PC-3 (cell line): ENCODE results near the gene PSRC1. TPM values are rescaled to one million over a fixed set of nuclear protein-coding genes. Genes with fewer than 3 reads are reported as not detected.

ENCODE experiments used
- ATAC-seq: fragments of 200-7000 bp; cut with Tn5 transposase; 2 replicates; pipeline ENCODE4 v1.9.1; 2020; ENCODE audit warnings: mild to moderate bottlenecking, moderate library complexity
- BruUV-seq: library from RNA; stranded (reverse); fragments of 400-500 nt; replicated peaks from 2 replicates; lab custom pipeline; 2021; lab: Mats Ljungman, UMichigan
- CTCF ChIA-PET: fragments of 300-600 bp; sonication (Branson Sonifier 250); formaldehyde crosslinking; loops from one replicate; lab custom pipeline; 2022; ENCODE audit warnings: antibody characterized with exemption; lab: Charles Lee
- POLR2A ChIA-PET: fragments of 300-600 bp; sonication (Branson Sonifier 250); formaldehyde crosslinking; loops from one replicate; lab custom pipeline; 2022; ENCODE audit warnings: antibody characterized with exemption; ENCODE audit not compliant: unreplicated experiment; lab: Charles Lee
- DNase-seq: peaks from one replicate; pipeline ENCODE4 v3.0.0-alpha.2; 2015
- H2AFZ ChIP-seq: fragments of 300-600 bp; sonication (generic); 2 replicates; pipeline ENCODE4 v1.6.0; 2016; ENCODE audit warnings: antibody characterized with exemption, low read length
- H3F3A ChIP-seq: fragments of 300-600 bp; sonication (generic); one replicate; pipeline ENCODE4 v1.6.0; 2017; ENCODE audit warnings: antibody characterized with exemption, low read length, control low read depth, mild to moderate bottlenecking; ENCODE audit not compliant: unreplicated experiment
- H3K27ac ChIP-seq: fragments of 300-600 bp; sonication (generic); 2 replicates; pipeline ENCODE4 v1.5.1; 2016; ENCODE audit warnings: mild to moderate bottlenecking, low read length
- H3K27me3 ChIP-seq: fragments of 300-600 bp; sonication (generic); 2 replicates; pipeline ENCODE4 v1.6.1; 2016; ENCODE audit warnings: low read length, mixed read lengths
- H3K36me3 ChIP-seq: fragments of 300-600 bp; sonication (generic); 2 replicates; pipeline ENCODE4 v1.6.1; 2016; ENCODE audit warnings: low read depth, mixed run types, low read length, mixed read lengths
- H3K4me1 ChIP-seq: fragments of 300-600 bp; sonication (generic); 2 replicates; pipeline ENCODE4 v1.5.1; 2016; ENCODE audit warnings: low read length; ENCODE audit not compliant: insufficient read depth
- H3K4me2 ChIP-seq: fragments of 300-600 bp; sonication (generic); 2 replicates; pipeline ENCODE4 v1.6.0; 2016; ENCODE audit warnings: low read length
- H3K4me3 ChIP-seq: fragments of 300-600 bp; sonication (generic); 2 replicates; pipeline ENCODE4 v1.5.1; 2016; ENCODE audit warnings: mild to moderate bottlenecking, low read length, mixed read lengths
- H3K79me2 ChIP-seq: fragments of 300-600 bp; sonication (generic); 2 replicates; pipeline ENCODE4 v1.6.1; 2017; ENCODE audit warnings: low read length, mixed read lengths
- H3K9ac ChIP-seq: fragments of 300-600 bp; sonication (generic); 2 replicates; pipeline ENCODE4 v1.6.0; 2016; ENCODE audit warnings: mild to moderate bottlenecking, low read length
- H3K9me2 ChIP-seq: fragments of 300-600 bp; sonication (generic); replicated peaks from 2 replicates; pipeline ENCODE4 v1.6.1; 2016; ENCODE audit warnings: mixed run types, low read length, mixed read lengths
- H3K9me3 ChIP-seq: fragments of 300-600 bp; sonication (generic); 2 replicates; pipeline ENCODE4 v1.6.1; 2016; ENCODE audit warnings: low read length, mixed read lengths
- H4K20me1 ChIP-seq: fragments of 300-600 bp; sonication (generic); 2 replicates; pipeline ENCODE4 v1.6.1; 2016; ENCODE audit warnings: low read length, mixed read lengths
- EZH2 ChIP-seq: fragments of 300-600 bp; sonication (generic); IDR thresholded peaks from one replicate; pipeline ENCODE4 v1.6.1; 2017; ENCODE audit warnings: antibody characterized with exemption, mild to moderate bottlenecking, low read length; ENCODE audit not compliant: unreplicated experiment
- EZH2phosphoT487 ChIP-seq: fragments of 300-600 bp; sonication (generic); IDR thresholded peaks from 2 replicates; pipeline ENCODE4 v1.6.1; 2018; ENCODE audit warnings: mild to moderate bottlenecking, antibody characterized with exemption, low read length, borderline replicate concordance
- intact Hi-C: fragments of 100-400 bp; cut with micrococcal nuclease; formaldehyde crosslinking; loops from 2 replicates; pipeline ENCODE4 v1.9.0; 2023
- total RNA-seq: library from RNA; depleted of rRNA; stranded (reverse); fragments of >200 nt; gene quantifications from 2 replicates; pipeline ENCODE4 v1.2.3, GENCODE V29; 2014
- TF ChIP-seq, protein P1 (sequence below): fragments of 300-600 bp; sonication (generic); conservative IDR thresholded peaks from 2 replicates; pipeline ENCODE4 v1.5.1; 2017; ENCODE audit warnings: antibody characterized with exemption, low read depth, mild to moderate bottlenecking, low read length

The PSRC1 gene
- total RNA-seq, 1 experiment from 2014 or later: 33.8 TPM

DNA sequence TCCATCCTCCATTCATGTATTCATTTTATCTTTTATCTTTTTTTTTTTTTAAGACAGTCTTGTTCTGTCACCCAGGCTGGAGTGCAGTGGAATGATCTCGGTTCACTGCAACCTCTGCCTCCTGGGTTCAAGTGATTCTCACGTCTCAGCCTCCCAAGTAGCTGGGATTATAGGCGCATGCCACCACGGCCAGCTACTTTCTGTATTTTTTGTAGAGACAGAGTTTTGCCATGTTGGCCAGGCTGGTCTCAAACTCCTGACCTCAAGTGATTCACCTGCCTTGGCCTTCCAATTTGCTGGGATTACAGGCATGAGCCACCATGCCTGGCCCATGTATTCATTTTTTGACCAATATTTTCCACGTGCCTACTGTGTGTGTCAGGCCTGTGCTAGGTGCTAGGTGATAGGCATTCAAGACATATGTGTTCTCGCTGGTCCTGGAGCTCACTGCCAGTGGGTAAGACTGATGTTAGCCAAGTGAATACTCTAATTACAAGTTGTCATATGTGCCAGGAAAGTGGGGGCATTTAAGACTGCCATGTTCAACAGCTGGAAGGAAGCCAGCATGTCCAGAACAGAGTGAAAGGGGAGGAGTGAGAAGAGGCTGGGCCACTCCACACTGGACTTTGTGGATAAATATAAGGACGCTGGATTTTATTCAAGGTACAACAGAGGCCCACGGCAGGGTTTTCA, 38.9 kb downstream of the PSRC1 start:
- CTCF ChIA-PET: interaction anchor here (0.8 kb wide), 1 partner anchor 43 kb away, joined by 3 read pairs; no protein-coding TSS in a partner anchor
- TF ChIP-seq, protein P1, sequence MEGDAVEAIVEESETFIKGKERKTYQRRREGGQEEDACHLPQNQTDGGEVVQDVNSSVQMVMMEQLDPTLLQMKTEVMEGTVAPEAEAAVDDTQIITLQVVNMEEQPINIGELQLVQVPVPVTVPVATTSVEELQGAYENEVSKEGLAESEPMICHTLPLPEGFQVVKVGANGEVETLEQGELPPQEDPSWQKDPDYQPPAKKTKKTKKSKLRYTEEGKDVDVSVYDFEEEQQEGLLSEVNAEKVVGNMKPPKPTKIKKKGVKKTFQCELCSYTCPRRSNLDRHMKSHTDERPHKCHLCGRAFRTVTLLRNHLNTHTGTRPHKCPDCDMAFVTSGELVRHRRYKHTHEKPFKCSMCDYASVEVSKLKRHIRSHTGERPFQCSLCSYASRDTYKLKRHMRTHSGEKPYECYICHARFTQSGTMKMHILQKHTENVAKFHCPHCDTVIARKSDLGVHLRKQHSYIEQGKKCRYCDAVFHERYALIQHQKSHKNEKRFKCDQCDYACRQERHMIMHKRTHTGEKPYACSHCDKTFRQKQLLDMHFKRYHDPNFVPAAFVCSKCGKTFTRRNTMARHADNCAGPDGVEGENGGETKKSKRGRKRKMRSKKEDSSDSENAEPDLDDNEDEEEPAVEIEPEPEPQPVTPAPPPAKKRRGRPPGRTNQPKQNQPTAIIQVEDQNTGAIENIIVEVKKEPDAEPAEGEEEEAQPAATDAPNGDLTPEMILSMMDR: no peak
- TF ChIP-seq EZH2phosphoT487 (no peak), EZH2 (no peak)
- Histone ChIP-seq H3F3A (no peaks in the 10 kb centered on the region), H3K27ac (no peak overlapping the region), H3K4me3 (no peak overlapping the region), H3K4me1 (peaks cover 15% of the 10 kb centered on the region), H2AFZ (no peak overlapping the region), H3K9me2 (no peaks in the 10 kb centered on the region), H3K27me3 (no peaks in the 10 kb centered on the region), H3K9me3 (no peaks in the 10 kb centered on the region), H3K79me2 (no peaks in the 10 kb centered on the region), H4K20me1 (no peaks in the 10 kb centered on the region), H3K4me2 (no peak overlapping the region), H3K9ac (no peak overlapping the region), H3K36me3 (peaks cover 1% of the 10 kb centered on the region; the same call in 1 of the 2 replicates)
- intact Hi-C loops: no loop called here
- POLR2A ChIA-PET: interaction anchor here (0.5 kb wide), 1 partner anchor 167 kb away, joined by 3 read pairs; no protein-coding TSS in a partner anchor
- no TSS peak for BruUV-seq
- no peak for DNase-seq
- no peak for ATAC-seq

DNA sequence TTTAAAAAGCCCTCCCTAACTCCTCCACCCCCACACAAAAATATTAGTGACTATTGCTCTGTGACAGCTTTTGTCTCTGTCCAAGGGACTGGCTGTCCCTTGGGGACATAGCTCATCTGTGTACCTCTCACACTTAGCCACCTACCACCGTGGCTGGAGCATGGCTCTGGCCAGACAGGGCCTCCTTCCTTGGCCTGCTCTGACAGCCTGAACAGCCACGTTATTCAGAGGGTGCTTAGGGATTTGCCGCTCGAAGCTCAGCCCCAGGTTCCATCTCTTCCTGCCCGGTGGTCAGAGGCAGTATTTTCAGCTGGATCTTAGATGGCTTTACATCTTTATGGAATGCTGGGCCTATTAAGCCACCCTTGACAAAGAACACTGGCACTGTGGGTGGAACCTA, 39.7 kb downstream of the PSRC1 start:
- Histone ChIP-seq H3K4me3 (no peak overlapping the region), H3K79me2 (no peaks in the 10 kb centered on the region), H3F3A (no peaks in the 10 kb centered on the region), H3K36me3 (peaks cover 8% of the 10 kb centered on the region; the same call in 1 of the 2 replicates), H3K4me2 (no peak overlapping the region), H3K4me1 (peaks cover 14% of the 10 kb centered on the region), H3K27ac (no peak overlapping the region), H2AFZ (no peak overlapping the region), H4K20me1 (no peaks in the 10 kb centered on the region), H3K9me2 (no peaks in the 10 kb centered on the region), H3K9ac (no peak overlapping the region), H3K9me3 (no peaks in the 10 kb centered on the region), H3K27me3 (no peaks in the 10 kb centered on the region)
- BruUV-seq: no TSS peak
- ChIA-PET POLR2A (interaction anchor here (0.5 kb wide), 2 partner anchors 146 to 166 kb away, joined by 3 read pairs; no protein-coding TSS in a partner anchor), CTCF (interaction anchor here (0.6 to 0.8 kb wide), 2 partner anchors 42 to 179 kb away, joined by 3 read pairs; no protein-coding TSS in a partner anchor)
- TF ChIP-seq, protein P1: no peak
- no peak for TF ChIP-seq EZH2phosphoT487
- TF ChIP-seq EZH2: no peak
- no peak for DNase-seq
- ATAC-seq: no peak
- intact Hi-C loops: no loop called here

DNA sequence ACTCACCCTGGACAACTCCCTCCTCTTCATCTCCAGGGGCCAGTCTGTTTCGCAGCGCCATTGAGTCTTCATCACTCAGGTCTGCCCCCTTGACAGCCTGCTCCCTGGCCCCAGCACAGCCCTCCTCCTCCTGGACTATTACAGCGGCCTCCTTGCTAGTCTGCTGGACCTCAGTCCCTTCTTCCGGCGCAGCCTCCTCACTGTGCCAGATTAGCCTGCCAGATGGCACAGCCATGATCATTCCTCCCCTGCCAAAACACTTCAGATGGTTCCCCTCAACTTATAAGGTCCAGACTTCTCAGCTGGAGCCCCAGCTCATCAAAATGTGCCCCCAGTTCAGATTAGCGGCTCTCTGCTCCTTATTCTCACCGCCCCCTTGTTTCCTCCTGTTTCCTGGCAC, 40.6 kb downstream of the PSRC1 start:
- ATAC-seq: no peak
- CTCF ChIA-PET: interaction anchor here (0.6 kb wide), 1 partner anchor 179 kb away, joined by 3 read pairs; no protein-coding TSS in a partner anchor
- Histone ChIP-seq H3K27ac (no peak overlapping the region), H3F3A (no peaks in the 10 kb centered on the region), H3K36me3 (peaks cover 16% of the 10 kb centered on the region; the same call in 1 of the 2 replicates), H3K9me2 (no peaks in the 10 kb centered on the region), H4K20me1 (no peaks in the 10 kb centered on the region), H3K4me3 (no peak overlapping the region), H3K79me2 (no peaks in the 10 kb centered on the region), H3K27me3 (no peaks in the 10 kb centered on the region), H3K9me3 (no peaks in the 10 kb centered on the region), H3K4me1 (peaks cover 14% of the 10 kb centered on the region), H2AFZ (no peak overlapping the region), H3K9ac (no peak overlapping the region), H3K4me2 (no peak overlapping the region)
- intact Hi-C loops: no loop called here
- TF ChIP-seq, protein P1: no peak
- no peak for TF ChIP-seq EZH2phosphoT487
- BruUV-seq: no TSS peak
- POLR2A ChIA-PET: no interaction called here
- DNase-seq: no peak
